NCI-H2196 treated with DMSO at 0.1 percent for 48 hours (cell line): Measurements from ENCODE around the gene CST9.
"Not testable (repeated sequence)": the region's sequence is repeated elsewhere in the genome, so short reads cannot be mapped to it uniquely, and the experiment has no call there.

Source experiments
- DNase-seq: peaks from one replicate; lab custom pipeline; 2025; ENCODE audit not compliant: unreplicated experiment; lab: John Stamatoyannopoulos, UW

CST9 gene

DNA sequence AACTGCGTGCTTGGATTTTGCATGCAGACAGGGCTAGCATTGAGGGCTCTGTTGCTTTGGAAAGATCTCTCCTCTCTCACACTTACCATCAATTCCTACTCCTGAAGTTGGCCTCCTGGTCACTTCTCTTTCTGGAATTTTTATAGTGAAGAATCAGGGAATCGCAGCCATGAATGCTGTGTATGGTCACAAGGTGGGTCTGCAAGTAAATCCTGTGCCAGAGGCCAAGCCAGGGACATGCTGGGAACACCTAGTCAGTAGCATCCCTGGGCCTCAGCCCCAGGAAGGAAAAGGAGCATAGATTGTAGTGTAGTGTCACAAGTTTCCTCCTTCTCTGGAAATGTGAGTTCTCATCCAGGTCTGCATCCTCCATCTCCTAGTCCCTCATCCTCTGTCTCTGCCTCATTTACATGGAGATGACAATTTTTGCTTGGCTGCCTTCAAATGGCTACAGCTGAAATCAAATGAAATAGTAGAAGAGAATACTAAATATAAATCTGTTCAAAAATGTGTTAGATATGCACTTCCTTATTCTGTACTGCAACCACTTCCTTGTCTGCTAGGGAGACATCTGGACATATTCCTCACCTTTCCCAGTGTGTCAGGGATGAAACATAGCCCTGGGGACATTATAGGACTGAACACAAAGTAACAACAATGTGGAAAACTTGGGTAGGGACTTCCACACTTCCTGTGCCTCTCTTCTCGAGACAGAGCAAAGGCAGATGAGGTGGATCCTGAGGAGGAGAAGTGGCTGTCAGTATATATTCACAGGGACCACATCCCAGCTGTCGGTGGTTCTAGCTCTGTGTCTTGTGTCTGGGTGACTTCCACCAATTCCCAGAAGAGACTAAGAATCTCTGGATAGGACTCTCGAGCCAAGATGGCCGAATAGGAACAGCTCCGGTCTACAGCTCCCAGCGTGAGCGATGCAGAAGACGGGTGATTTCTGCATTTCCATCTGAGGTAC is 17.0 kb downstream of the CST9 start:
- DNase-seq, result no peak

- no peak for DNase-seq
Measured at GRCh38 chr20:23587631-23588030, 18.1 kb downstream of the CST9 start.

- DNase-seq, result no peak
Measured at GRCh38 chr20:23586735-23587525, 18.8 kb downstream of the CST9 start.

GRCh38 chr20:23585808-23586734 is 19.6 kb downstream of the CST9 start:
- DNase-seq, result no peak

DNA sequence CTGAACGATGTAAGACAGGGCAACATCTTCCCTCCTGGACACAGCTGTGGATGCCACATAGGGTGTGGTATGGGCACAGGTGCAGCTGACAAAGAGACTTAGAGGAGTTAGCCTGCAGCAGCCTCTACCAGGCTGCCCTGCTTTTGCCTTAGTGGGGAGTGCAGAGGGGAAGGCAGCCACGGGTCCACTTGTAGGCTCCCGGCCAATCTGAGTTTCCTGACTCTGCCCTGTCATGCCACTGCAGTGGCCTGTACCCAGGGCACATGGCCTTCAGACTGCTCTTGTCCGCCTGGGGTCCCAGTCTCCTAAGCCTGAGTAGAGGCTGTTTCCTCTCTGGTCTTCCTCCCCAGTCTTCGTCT is 20.3 kb downstream of the CST9 start:
- DNase-seq, result no peak

DNA sequence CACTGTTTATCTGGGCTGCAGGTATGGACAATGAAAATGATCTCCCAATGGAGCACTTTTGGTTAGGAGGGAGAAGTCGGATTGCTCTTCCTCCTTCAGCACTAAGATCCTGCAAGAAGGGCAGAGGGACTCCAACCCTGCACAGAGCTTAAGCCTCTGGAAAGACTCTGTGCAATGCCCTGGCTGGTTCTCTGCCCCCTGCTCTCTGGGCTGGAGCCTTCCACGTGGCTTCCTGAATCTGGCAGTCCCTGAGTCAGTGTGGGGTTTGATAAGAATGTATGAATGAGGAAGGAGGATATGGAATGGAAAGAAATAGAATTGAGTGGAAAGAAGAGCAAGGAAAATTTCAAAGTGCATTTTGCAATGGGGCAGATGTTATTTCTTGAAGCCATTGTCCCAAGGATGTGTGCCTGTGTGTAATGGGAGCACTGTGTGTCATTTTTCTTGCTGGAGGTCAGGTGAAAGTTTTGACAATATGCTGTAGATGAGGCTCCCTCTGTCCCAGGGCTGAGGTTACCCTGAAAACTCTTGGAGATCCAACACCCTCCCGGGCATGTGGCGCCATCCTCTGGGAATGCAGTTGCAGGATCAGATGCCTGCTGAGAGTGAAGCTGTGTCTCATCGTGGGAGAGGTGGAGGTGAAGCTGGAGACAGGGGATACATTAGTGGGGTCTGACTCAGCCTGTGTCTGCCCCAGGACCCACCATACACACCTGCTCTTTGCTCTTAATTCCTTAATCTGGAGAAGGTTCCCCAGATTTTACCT is 21.1 kb downstream of the CST9 start:
- DNase-seq, result no peak

DNA sequence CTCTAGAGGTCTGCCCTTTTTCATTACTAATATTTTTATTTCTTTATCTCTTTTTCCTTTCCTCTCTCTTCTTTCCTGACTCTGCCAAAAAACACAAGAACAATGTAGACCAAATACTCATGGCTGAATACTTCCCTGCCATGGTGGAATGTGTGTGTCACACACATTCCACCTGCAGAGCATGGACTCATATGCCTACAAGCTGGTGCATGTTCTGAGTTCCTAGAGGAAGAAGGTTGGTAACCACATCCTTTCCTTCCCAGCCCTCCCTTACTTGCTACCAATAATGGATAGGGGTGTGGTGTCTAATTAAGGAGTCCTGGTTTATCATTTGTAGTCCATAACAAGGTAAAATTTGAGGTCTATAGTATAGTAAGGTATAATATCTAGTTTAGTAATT is 22.2 kb downstream of the CST9 start:
- no peak for DNase-seq

DNA sequence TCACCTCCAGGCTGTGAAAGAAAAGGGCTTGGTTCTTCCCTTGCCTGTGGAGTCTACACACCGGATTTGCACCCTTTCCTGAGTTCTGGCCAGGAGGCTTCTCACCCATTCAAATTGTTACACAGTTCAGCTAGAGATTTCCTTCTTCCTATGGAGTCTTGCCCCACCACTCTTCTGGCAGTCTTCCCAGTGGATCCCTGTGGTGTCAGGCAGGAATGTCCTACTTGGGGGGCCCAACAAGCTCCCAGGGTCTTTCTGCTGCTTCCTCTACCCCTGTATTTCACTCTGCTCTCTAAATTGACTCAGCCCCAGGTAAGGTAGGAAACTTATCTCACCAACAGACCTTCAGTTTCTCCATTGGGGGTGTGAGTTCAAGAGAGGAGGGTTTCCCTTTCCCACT is 23.4 kb downstream of the CST9 start:
- no peak for DNase-seq

- DNase-seq, result not testable (repeated sequence)
Measured at GRCh38 chr20:23581833-23582232, 23.9 kb downstream of the CST9 start.

GRCh38 chr20:23574977-23575376 is 30.7 kb downstream of the CST9 start:
- no peak for DNase-seq

GRCh38 chr20:23570178-23570760 is 35.4 kb downstream of the CST9 start:
- DNase-seq, result no peak

- no peak for DNase-seq
Measured at GRCh38 chr20:23569570-23569969, 36.1 kb downstream of the CST9 start.

DNA sequence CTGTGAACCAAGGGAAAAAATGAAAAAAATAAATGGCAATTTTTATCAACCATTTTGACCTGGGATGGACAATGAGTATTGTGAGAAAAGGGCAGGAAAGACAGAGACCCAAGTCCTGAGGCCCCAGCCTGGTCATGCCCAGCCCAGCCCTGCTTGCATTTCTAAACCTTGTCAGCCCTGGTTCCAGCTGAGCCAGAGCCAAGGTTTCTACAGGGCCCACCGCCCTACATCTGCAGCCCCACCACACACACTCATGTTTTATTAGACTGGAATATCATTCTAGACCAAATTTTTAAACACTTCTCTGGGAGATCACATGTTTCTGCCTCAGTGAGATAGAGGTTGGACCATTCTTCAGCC is 36.8 kb downstream of the CST9 start:
- no peak for DNase-seq

DNA sequence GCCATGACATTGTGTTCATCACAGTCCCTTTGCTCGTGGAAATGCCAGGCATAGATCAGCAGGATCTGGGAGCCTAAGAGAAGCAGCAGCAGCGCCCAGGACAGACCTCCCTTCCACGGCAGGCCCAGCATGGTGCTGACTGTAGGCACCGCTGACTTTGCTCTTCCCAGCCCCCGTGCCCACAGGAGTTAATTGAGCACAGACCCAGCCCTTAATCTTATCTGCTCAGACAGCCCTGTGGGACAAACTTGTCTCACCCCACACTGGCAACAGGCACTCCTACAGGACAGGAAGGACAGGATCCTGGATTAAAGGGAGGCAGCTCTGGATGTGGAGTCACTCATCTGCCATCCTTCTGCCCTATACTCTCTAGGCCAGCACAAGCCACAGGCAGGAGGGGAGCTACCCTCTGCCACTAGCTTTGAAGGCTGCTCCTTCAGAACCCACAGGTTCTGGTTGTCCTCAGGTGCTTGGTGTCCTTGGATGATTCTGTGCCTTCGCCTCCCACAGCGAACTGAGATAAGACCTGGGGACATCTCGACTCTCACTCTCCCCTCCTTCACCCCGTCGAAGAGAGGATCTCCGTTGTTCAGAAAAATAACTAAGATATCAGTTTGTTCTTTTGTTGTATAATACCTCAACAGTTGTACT is 37.3 kb downstream of the CST9 start, which contains the start of gene CST9L:
Gene CST9L, minus strand, starts transcription at position 165 of the 651 bp plus-strand sequence. Its CDS starts 34 bp downstream, at position 131.
- no peak for DNase-seq

GRCh38 chr20:23566199-23566932 is 39.4 kb downstream of the CST9 start:
- DNase-seq, result no peak

DNA sequence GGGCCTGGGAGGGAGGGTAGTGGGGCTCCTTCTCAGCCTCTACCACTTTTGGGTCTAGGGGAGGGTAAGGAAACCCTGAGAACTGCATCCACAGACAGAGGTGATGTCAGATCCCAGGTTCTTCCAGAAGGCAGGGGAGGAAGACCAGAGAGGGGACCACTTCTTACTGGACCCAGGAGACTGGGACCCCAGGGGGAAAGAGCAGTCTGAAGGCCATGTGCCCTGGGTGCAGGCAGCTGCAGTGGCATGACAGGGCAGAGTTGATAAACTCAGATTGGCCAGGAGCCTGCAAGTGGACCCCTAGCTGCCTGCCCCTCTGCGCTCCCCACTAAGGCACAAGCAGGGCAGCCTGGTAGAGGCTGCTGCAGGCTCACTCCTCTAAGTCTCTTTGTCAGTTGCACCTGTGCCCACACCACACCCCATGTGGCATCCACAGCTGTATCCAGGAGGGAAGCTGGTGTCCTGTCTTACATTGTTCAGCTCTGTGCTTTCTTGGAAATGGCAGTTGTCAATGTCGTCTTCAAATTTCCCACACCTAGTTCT is 40.1 kb downstream of the CST9 start:
- DNase-seq, result no peak

DNA sequence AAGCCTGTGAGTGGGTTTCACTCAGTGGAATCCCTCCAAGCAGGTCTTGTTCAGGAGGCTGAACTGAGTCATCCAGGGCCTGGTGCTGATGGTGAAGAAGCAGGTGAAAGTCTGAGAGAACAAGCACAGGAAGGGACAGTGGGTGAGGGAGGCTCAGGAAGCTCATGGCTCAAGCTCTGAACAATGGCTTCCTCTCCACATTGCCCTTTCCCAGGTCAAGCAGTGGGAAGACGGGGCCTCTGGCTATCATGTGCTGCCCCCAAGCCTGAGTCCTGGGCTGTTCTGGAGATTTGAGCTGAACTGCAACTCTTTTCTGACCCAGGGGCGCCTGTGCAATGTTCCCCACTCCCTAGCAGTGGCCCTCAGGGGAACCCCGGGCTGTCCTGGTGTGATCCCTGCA is 40.8 kb downstream of the CST9 start:
- DNase-seq, result no peak

- DNase-seq, result no peak
Measured at GRCh38 chr20:23562721-23563342, 42.9 kb downstream of the CST9 start.
